Esophagus muscularis mucosa (tissue), 4 donors: ENCODE measurements around the gene OR2V2. TPM values are rescaled to one million over a fixed set of nuclear protein-coding genes. Genes with fewer than 3 reads are reported as not detected.
"Not testable (repeated sequence)": the region's sequence is repeated elsewhere in the genome, so short reads cannot be mapped to it uniquely, and the experiment has no call there.

Experiments used
- DNase-seq: peaks from one replicate; pipeline ENCODE4 v3.0.0-alpha.2; 2017; ENCODE audit errors: extremely low spot score
- H3K27ac ChIP-seq, 4 donors: fragments of 200-600 bp; sonication (generic); replicated peaks in 1 of 4; 1 replicate in 3 of 4; 2 replicates in 1 of 4; pipeline ENCODE4 v1.5.1; 2016 to 2019; ENCODE audit warnings: mild to moderate bottlenecking in 1 of 4
- H3K27me3 ChIP-seq, 4 donors: fragments of 200-600 bp; sonication (generic); one replicate each; pipeline versions ENCODE4 v1.5.1 to v1.6.0; 2016 to 2019
- H3K36me3 ChIP-seq, 4 donors: fragments of 200-600 bp; sonication (generic); one replicate each; pipeline ENCODE4 v1.5.1; 2016 to 2019
- H3K4me1 ChIP-seq, 4 donors: fragments of 200-600 bp; sonication (generic); one replicate each; pipeline ENCODE4 v1.5.1; 2016 to 2019
- H3K4me3 ChIP-seq, 4 donors: fragments of 200-600 bp; sonication (generic); 1 replicate in 2 of 4; 2 replicates in 2 of 4; pipeline ENCODE4 v1.5.1; 2016 to 2019; ENCODE audit warnings: mild to moderate bottlenecking in 4 of 4, moderate library complexity in 1 of 4
- H3K9me3 ChIP-seq, 4 donors: fragments of 200-600 bp; sonication (generic); 1 replicate in 3 of 4; 2 replicates in 1 of 4; pipeline ENCODE4 v1.5.1; 2016 to 2019
- EP300 ChIP-seq: sonication (generic); formaldehyde crosslinking; IDR thresholded peaks from one replicate; pipeline ENCODE4 v1.6.1; 2017; ENCODE audit warnings: antibody characterized with exemption
- POLR2A ChIP-seq: fragments of 450-650 bp; IDR thresholded peaks from one replicate; pipeline ENCODE4 v1.6.1; 2017; ENCODE audit warnings: antibody characterized with exemption, moderate library complexity, mild to moderate bottlenecking, low read depth
- POLR2AphosphoS5 ChIP-seq, 2 donors: sonication (generic); formaldehyde crosslinking; IDR thresholded peaks; one replicate each; pipeline ENCODE4 v1.6.1; 2017; ENCODE audit warnings: antibody characterized with exemption in 2 of 2
- WGBS: methylation state at CpG from one replicate; pipeline ENCODE4 v1.1.5; 2018; 5-methylcytosine and 5-hydroxymethylcytosine counted together
- intact Hi-C: fragments of 100-400 bp; cut with DNase I; formaldehyde crosslinking; loops from one replicate; pipeline ENCODE4 v1.15.1; 2023
- total RNA-seq, 4 donors: library from RNA; depleted of rRNA; stranded (reverse); fragments of >200 nt; gene quantifications; one replicate each; pipeline versions ENCODE4 v1.1.0 to v1.2.1, GENCODE V29; 2016
- TF ChIP-seq, protein P1 (sequence below), 3 experiments: fragments of 200-600 bp in 2 of 3; fragments of 450-650 bp in 1 of 3; sonication (generic) in 2 of 3; IDR thresholded peaks; one replicate each; pipeline ENCODE4 v1.5.1; 2017 to 2019; ENCODE audit warnings: antibody characterized with exemption in 3 of 3, mild to moderate bottlenecking in 2 of 3, moderate library complexity in 1 of 3

OR2V2 gene
- total RNA-seq, 4 donors from 2014 or later, result not detected

DNA sequence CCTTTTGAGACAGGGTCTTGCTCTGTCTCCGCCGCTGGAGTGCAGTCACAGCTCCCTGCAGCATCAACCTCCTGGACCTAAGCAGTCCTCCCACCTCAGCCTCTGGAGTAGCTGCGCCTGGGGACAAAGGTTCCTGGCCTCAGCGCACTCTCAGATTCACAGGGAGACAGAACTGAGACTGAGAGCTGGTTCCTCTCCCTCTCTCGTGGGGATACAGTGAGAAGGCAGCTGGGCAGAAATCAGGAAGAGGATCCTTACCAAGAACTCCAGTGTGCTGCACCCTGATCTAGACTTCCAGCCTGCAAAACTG is 43.2 kb upstream of the OR2V2 start:
- H3K4me1 ChIP-seq, H3K4me3 ChIP-seq, H3K27ac ChIP-seq, H3K36me3 ChIP-seq, H3K9me3 ChIP-seq, intact Hi-C loops, DNase-seq: not testable (repeated sequence)
- 5% methylated on average over 5 of the region's 5 CpGs for WGBS
- H3K27me3 ChIP-seq, result peaks cover 0 to 68% (median 22%) of the 10 kb centered on the region in 4 donors

DNA sequence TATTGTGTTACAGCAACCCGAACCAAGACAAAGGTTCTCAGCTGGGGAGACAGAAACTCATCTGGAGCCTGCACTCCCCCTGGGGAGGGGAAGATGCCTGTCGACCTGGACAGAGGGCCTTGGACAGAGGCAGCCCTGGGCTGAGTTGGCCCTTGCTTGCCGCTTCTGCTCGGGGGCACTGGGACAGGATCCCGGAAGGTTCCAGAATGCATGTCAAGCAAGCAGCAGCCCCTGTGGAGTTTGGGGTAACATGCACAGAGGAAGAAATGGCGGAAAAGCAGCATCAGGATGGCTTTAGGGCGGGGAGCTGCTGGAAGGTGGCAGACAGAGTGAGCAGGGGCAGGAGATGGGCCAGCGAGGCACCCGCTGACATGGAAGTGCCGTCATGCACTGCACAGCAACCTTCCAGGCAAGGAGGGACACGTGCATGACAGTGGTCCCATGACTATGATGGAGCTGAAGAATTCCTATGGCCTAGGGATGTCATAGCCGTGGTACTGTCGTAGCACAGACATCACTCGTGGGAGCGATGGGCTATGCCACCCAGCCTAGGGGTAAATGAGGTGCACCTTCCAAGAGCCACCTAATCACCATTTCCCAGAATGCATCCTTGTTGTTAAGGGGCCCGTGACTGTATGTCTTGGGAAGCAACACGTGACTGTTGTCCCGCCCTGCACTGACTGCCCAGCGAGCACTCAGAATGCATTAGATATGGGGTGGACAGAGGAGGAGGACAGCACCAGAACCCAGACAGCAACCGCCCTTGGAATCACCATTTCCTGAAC is 42.6 kb upstream of the OR2V2 start:
- H3K4me1 ChIP-seq, H3K9me3 ChIP-seq, H3K27ac ChIP-seq, H3K4me3 ChIP-seq, intact Hi-C loops, DNase-seq, H3K36me3 ChIP-seq: not testable (repeated sequence)
- peaks cover 0 to 68% (median 20%) of the 10 kb centered on the region in 4 donors for H3K27me3 ChIP-seq
- 71% methylated on average over 15 of the region's 20 CpGs for WGBS

DNA sequence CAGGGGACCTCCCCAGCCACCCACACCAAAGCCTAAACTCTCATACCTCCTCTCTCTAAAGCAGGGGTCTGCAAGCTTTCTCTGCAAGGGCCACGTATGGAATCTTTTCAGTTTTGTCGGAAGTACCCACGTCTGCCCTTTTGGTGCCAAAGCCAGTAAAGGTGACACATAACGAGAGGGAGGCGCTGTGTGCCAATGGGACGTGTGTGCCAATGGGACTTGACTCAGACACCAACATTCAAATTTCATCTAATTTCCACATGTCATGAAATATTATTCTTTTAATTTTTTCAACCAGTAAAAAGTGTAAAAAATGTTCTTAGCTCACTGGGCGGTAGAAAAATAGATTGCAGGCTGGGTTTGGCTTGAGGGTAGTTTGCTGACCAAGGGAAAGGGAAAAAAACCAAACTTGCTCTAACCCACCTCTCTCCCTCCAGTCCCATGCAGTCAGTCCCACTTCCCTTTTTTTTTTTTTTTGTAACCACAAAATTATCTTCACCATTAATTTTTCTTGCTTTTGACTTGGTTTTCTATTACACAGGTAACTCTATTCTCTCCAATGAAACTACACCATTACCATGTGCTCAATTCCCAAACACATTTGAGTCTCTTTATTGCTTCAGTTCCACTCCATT is 41.9 kb upstream of the OR2V2 start:
- Histone ChIP-seq H3K4me3 (no peak overlapping the region), H3K27me3 (peaks cover 0 to 68% (median 13%) of the 10 kb centered on the region in 4 donors), H3K4me1 (peaks cover 0 to 1% (median 1%) of the 10 kb centered on the region in 4 donors), H3K9me3 (no peaks in the 10 kb centered on the region), H3K27ac (no peak overlapping the region), H3K36me3 (no peaks in the 10 kb centered on the region)
- DNase-seq, result no peak
- TF ChIP-seq POLR2AphosphoS5 (IDR thresholded peaks at IDR 0.05) (no peak), EP300 (no peak), POLR2A (no peak)
- TF ChIP-seq, protein P1, sequence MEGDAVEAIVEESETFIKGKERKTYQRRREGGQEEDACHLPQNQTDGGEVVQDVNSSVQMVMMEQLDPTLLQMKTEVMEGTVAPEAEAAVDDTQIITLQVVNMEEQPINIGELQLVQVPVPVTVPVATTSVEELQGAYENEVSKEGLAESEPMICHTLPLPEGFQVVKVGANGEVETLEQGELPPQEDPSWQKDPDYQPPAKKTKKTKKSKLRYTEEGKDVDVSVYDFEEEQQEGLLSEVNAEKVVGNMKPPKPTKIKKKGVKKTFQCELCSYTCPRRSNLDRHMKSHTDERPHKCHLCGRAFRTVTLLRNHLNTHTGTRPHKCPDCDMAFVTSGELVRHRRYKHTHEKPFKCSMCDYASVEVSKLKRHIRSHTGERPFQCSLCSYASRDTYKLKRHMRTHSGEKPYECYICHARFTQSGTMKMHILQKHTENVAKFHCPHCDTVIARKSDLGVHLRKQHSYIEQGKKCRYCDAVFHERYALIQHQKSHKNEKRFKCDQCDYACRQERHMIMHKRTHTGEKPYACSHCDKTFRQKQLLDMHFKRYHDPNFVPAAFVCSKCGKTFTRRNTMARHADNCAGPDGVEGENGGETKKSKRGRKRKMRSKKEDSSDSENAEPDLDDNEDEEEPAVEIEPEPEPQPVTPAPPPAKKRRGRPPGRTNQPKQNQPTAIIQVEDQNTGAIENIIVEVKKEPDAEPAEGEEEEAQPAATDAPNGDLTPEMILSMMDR (IDR thresholded peaks at IDR 0.05), result no peak
- intact Hi-C loops, result no loop called here
- WGBS, result 88% methylated on average over 7 of the region's 7 CpGs

DNA sequence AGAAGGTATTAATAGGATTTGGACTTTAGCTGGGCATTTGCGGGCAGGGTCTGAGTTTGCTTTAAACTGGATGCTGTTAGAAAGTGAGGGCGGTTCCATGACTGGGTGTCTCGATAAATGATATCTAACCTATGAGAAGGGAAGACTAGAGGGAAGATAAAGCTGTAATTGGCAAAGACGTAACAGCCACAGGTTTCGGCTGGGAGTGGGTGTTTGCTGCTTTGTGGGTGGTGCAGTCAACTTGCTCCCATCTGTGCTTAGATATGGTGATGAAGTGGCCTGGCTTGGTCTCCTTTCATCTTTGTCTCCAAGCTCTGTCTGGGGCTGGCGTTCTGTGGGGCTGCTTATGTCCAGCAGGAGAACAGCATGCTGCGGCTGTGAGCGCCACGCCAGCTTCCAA is 39.7 kb upstream of the OR2V2 start:
- no peaks in the 10 kb centered on the region for H3K4me1 ChIP-seq
- no peaks in the 10 kb centered on the region for H3K9me3 ChIP-seq
- peaks cover 0 to 89% (median 21%) of the 10 kb centered on the region in 4 donors for H3K27me3 ChIP-seq
- no peaks in the 10 kb centered on the region for H3K36me3 ChIP-seq
- no peak overlapping the region for H3K4me3 ChIP-seq
- TF ChIP-seq POLR2AphosphoS5 (IDR thresholded peaks at IDR 0.05) (no peak), POLR2A (no peak), EP300 (no peak)
- TF ChIP-seq, protein P1 (IDR thresholded peaks at IDR 0.05), result no peak
- H3K27ac ChIP-seq, result no peak overlapping the region
- no peak for DNase-seq
- 71% methylated on average over 9 of the region's 9 CpGs for WGBS
- intact Hi-C loops, result no loop called here

DNA sequence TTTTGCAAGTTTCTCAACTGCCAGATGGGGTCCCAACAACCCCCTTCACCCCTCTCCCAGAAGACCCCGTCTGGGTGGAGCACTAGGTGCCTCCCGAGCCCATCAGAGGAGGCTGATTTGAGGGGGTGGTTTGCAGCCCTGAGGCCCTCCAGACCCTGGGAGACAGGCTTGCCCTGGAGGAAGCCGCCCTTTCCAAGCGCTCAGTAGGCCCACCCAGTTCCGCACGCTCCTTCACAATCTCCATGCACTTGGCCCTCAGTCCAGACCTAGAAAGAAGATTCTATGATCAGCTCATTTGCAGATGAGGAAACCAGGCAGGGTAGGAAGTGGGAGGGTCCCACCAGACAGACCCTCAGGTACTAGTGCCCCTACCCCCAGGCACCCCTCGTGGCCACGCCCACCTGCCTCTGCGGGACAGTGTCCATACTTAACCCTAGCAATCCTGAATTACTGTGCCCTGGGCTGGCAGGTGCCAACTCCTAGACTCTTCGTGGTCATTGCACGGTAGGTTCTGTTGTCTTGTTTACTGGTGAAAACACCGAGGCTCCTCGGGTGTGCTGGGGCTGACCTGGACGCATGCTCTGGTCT is 38.7 kb upstream of the OR2V2 start:
- intact Hi-C loops, result no loop called here
- DNase-seq, result no peak

DNA sequence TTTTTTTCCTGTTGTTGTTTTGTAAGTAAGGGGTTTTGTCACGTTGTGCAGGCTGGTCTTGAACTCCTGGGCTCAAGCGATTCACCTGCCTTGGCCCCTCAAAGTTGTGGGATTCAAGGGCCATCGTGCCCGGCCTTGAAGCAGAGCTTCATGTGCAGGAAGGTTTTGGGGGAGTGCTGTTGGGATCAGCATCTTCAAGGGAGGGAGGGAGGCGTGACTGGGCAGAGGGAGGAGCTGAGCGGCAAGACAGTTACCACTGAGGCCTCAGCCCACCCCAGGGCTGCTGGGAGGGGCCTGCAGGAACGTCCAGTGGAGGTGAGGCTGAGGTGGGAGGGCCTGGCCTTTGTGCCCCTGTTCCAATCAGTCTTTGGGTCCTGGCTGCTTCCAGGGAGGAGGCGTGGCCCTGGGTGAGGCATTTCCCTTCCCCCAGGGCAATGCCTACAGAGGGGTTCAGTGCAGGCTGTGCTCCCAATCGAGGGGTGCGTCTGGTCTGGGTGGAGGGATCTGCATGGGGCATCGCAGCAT is 37.8 kb upstream of the OR2V2 start:
- no peaks in the 10 kb centered on the region for H3K9me3 ChIP-seq
- H3K4me1 ChIP-seq, result peaks cover 0 to 3% (median 0%) of the 10 kb centered on the region in 4 donors
- no peak overlapping the region for H3K4me3 ChIP-seq
- H3K36me3 ChIP-seq, result no peaks in the 10 kb centered on the region
- DNase-seq, result no peak
- H3K27me3 ChIP-seq, result peaks cover 0 to 97% (median 26%) of the 10 kb centered on the region in 4 donors
- no peak overlapping the region for H3K27ac ChIP-seq
- intact Hi-C loops, result no loop called here
- TF ChIP-seq, protein P1 (IDR thresholded peaks at IDR 0.05), result no peak
- TF ChIP-seq EP300 (no peak), POLR2AphosphoS5 (IDR thresholded peaks at IDR 0.05) (no peak), POLR2A (no peak)
- WGBS, result 43% methylated on average over 9 of the region's 11 CpGs

More for the DNA sequence above, 38.7 kb upstream of the OR2V2 start:
- Histone ChIP-seq H3K4me1 (no peaks in the 10 kb centered on the region), H3K36me3 (no peaks in the 10 kb centered on the region), H3K27me3 (peaks cover 0 to 94% (median 21%) of the 10 kb centered on the region in 4 donors), H3K9me3 (no peaks in the 10 kb centered on the region), H3K4me3 (no peak overlapping the region), H3K27ac (no peak overlapping the region)
- no peak for TF ChIP-seq POLR2AphosphoS5 (IDR thresholded peaks at IDR 0.05)
- WGBS, result 86% methylated on average over 3 of the region's 14 CpGs
